GM23248 (cell line): ENCODE data around the gene MPPED1. TPM values are rescaled to one million over a fixed set of nuclear protein-coding genes. Genes with fewer than 3 reads are reported as not detected.

Experiments
- DNase-seq: peaks from one replicate; pipeline ENCODE4 v3.0.0-alpha.2; 2015
- H2AFZ ChIP-seq: fragments of 200-600 bp; sonication (generic); 2 replicates; pipeline ENCODE4 v1.6.1; 2016; ENCODE audit warnings: antibody characterized with exemption
- H3F3A ChIP-seq: fragments of 200-600 bp; sonication (generic); 2 replicates; pipeline ENCODE4 v1.6.1; 2016; ENCODE audit warnings: mild to moderate bottlenecking, antibody characterized with exemption, mixed run types; ENCODE audit not compliant: insufficient read depth
- H3K27ac ChIP-seq: fragments of 200-600 bp; sonication (generic); 2 replicates; pipeline ENCODE4 v1.5.1; 2016; ENCODE audit warnings: mild to moderate bottlenecking
- H3K27me3 ChIP-seq: fragments of 200-600 bp; sonication (generic); replicated peaks from 2 replicates; pipeline ENCODE4 v1.6.1; 2016; ENCODE audit warnings: mild to moderate bottlenecking; ENCODE audit not compliant: insufficient read depth
- H3K36me3 ChIP-seq: fragments of 200-600 bp; sonication (generic); 2 replicates; pipeline ENCODE4 v1.6.1; 2016; ENCODE audit warnings: low read depth, mild to moderate bottlenecking
- H3K4me1 ChIP-seq: fragments of 200-600 bp; sonication (generic); 2 replicates; pipeline ENCODE4 v1.6.1; 2016; ENCODE audit warnings: mild to moderate bottlenecking; ENCODE audit not compliant: insufficient read depth
- H3K4me2 ChIP-seq: fragments of 200-600 bp; sonication (generic); one replicate; pipeline ENCODE4 v1.6.1; 2016; ENCODE audit warnings: mild to moderate bottlenecking; ENCODE audit not compliant: unreplicated experiment
- H3K4me3 ChIP-seq: fragments of 200-600 bp; sonication (generic); 2 replicates; pipeline ENCODE4 v1.5.1; 2016; ENCODE audit warnings: mild to moderate bottlenecking
- H3K79me2 ChIP-seq: fragments of 200-600 bp; sonication (generic); 2 replicates; pipeline ENCODE4 v1.6.1; 2016; ENCODE audit warnings: mild to moderate bottlenecking; ENCODE audit not compliant: insufficient read depth
- H3K9ac ChIP-seq: fragments of 200-600 bp; sonication (generic); 2 replicates; pipeline ENCODE4 v1.6.1; 2016; ENCODE audit warnings: mild to moderate bottlenecking
- H3K9me2 ChIP-seq: fragments of 200-600 bp; sonication (generic); 2 replicates; pipeline ENCODE4 v1.6.1; 2016; ENCODE audit warnings: mixed run types, mild to moderate bottlenecking, moderate library complexity; ENCODE audit not compliant: insufficient read depth
- H3K9me3 ChIP-seq: fragments of 200-600 bp; sonication (generic); one replicate; pipeline ENCODE4 v1.6.1; 2017; ENCODE audit warnings: low read depth
- H4K20me1 ChIP-seq: fragments of 200-600 bp; sonication (generic); 2 replicates; pipeline ENCODE4 v1.6.0; 2016; ENCODE audit not compliant: insufficient read depth
- EZH2 ChIP-seq: fragments of 200-600 bp; sonication (generic); IDR thresholded peaks from 2 replicates; pipeline ENCODE4 v1.6.1; 2018; ENCODE audit warnings: antibody characterized with exemption, mild to moderate bottlenecking; ENCODE audit not compliant: insufficient read depth, poor library complexity, severe bottlenecking
- EZH2phosphoT487 ChIP-seq: fragments of 200-600 bp; sonication (generic); IDR thresholded peaks from 2 replicates; pipeline ENCODE4 v1.6.1; 2018; ENCODE audit warnings: antibody characterized with exemption, moderate library complexity, mild to moderate bottlenecking, low read depth; ENCODE audit not compliant: insufficient read depth
- WGBS, 2 experiments: methylation state at CpG; one replicate each; pipeline ENCODE4 v1.1.6; 2015 to 2017; ENCODE audit warnings: low lambda C conversion rate in 2 of 2, low coverage in 1 of 2; ENCODE audit errors: missing lambda C conversion rate in 2 of 2; 5-methylcytosine and 5-hydroxymethylcytosine counted together
- in situ Hi-C: fragments of 300-500 bp; cut with MboI; formaldehyde crosslinking; loops from 2 replicates; pipeline ENCODE4 v1.15.0; 2020
- polyA plus RNA-seq: library from polyadenylated mRNA; unstranded; fragments of >200 nt; fragmentation: Nextera tagmentation; extraction: Ambion mirVana; gene quantifications from 2 replicates; pipeline ENCODE4 v1.2.1, GENCODE V29; 2016
- total RNA-seq: library from RNA; depleted of rRNA; stranded (reverse); fragments of >200 nt; shearing (Covaris generic); gene quantifications from 2 replicates; pipeline ENCODE4 v1.2.3, GENCODE V29; 2014

The MPPED1 gene
- total and polyA plus RNA-seq, 2 experiments from 2014 or later: not detected

DNA sequence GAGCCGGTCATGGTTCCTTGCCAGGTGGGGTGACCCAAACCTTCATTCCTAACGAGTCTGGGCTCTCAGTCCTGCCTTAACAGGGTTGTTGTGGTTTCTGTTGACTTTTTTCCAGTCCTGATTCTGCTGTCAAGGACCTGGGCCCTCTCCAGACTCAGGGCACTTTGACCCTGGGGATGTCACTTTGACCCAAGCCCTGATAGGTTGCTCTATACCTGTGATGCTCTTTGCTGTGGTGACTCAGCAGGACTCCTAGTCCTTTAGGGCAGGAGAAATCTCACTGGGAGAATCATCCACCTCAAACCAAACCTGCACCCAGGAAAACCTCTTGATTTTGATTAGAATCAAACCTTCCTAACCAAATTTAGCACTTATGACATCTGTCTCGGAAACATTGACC is 20.5 kb upstream of the MPPED1 start:
- no peaks in the 10 kb centered on the region for H3K9me2 ChIP-seq
- no peak for TF ChIP-seq EZH2phosphoT487
- TF ChIP-seq EZH2: no peak
- in situ Hi-C loops: loop anchor here (10.0 kb wide), 1 partner anchor 403 kb away; no protein-coding TSS in a partner anchor
- H3K27ac ChIP-seq: no peak overlapping the region
- no peaks in the 10 kb centered on the region for H3K9me3 ChIP-seq
- no peak for DNase-seq
- H3K79me2 ChIP-seq: no peaks in the 10 kb centered on the region
- no peak overlapping the region for H2AFZ ChIP-seq
- H3K36me3 ChIP-seq: no peaks in the 10 kb centered on the region
- no peak overlapping the region for H3K4me3 ChIP-seq
- no peaks in the 10 kb centered on the region for H4K20me1 ChIP-seq
- peaks cover 24% of the 10 kb centered on the region for H3K27me3 ChIP-seq
- H3K9ac ChIP-seq: no peak overlapping the region
- WGBS, 2 experiments: 56 to 58% methylated on average over 3 of the region's 3 CpGs
- no peaks in the 10 kb centered on the region for H3F3A ChIP-seq
- no peaks in the 10 kb centered on the region for H3K4me1 ChIP-seq
- no peak overlapping the region for H3K4me2 ChIP-seq

DNA sequence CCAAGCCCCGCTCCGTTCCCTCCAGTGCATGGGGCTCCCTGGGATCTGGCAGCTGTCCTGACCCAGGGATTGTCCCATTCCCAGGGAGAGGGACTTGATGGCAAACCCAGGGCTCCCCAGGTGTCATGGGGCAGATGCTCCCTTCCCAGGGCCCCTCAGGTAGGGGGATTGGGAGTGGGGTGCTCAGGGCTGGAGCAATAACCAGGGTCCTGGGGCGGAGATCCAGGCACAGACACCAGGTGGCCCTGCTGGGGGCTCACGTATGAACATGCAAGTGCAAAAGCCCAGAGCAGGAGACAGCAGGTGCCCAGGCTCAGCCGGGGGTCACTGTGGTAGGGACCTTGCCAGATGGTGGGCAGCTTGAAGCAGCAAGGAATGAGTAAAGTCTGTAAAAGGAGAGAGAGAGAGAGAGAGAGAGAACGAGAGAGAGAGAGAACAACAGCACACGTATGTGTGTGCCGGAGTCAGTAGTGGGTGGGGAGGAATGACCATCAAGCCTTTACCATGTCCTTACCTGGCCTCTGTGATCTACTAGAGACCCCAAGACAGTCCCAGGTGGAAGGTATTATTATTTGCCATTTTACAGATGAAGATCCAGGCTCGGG is 19.3 kb upstream of the MPPED1 start:
- in situ Hi-C loops: loop anchor here (10.0 kb wide), 1 partner anchor 402 kb away; no protein-coding TSS in a partner anchor
- Histone ChIP-seq H3K36me3 (no peaks in the 10 kb centered on the region), H3K9me3 (no peaks in the 10 kb centered on the region), H3K4me2 (no peak overlapping the region), H3K9ac (no peak overlapping the region), H3F3A (no peaks in the 10 kb centered on the region), H3K27me3 (peaks cover 17% of the 10 kb centered on the region), H3K9me2 (no peaks in the 10 kb centered on the region), H3K4me3 (no peak overlapping the region), H4K20me1 (no peaks in the 10 kb centered on the region), H3K27ac (no peak overlapping the region), H3K79me2 (no peaks in the 10 kb centered on the region), H2AFZ (no peak overlapping the region), H3K4me1 (no peaks in the 10 kb centered on the region)
- WGBS, 2 experiments: 61 to 62% methylated on average over 9 of the region's 9 CpGs
- TF ChIP-seq EZH2: no peak
- TF ChIP-seq EZH2phosphoT487: no peak
- no peak for DNase-seq

DNA sequence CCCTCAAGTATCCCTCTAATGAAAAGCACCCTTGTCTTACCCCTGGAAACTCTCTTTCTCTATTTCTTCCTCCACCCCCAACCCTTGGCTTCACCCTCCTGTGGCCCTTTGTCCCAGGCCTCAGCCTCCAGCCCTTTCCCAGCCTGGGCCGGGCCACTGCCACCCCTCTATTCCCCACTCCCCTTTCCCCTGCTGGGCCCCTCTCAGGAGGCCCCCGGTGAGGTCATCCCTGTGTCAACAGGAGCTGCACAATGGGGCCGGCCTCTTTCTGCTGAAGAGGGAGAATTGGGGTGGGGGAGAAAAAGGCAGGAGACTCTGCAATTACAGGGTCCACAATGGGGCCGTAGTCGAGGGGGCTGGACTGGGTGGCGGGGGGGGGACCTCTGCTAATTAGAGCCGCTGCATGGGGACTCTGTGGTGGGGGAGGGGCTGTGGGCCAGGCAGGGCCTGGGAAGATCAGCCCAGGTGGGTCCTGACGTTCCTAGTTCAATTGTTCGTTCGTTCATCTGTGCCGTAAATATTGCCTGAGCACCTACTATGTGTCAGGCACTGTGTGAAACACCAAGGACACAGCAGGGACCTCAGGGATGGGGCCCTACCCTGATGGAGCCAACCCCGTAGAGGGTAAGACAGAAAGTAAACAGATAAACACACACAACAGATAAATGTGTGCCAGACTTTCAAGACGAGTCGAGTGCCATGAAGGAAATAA is 18.5 kb upstream of the MPPED1 start:
- no peak overlapping the region for H3K4me2 ChIP-seq
- in situ Hi-C loops: loop anchor here (10.0 kb wide), 1 partner anchor 402 kb away; no protein-coding TSS in a partner anchor

DNA sequence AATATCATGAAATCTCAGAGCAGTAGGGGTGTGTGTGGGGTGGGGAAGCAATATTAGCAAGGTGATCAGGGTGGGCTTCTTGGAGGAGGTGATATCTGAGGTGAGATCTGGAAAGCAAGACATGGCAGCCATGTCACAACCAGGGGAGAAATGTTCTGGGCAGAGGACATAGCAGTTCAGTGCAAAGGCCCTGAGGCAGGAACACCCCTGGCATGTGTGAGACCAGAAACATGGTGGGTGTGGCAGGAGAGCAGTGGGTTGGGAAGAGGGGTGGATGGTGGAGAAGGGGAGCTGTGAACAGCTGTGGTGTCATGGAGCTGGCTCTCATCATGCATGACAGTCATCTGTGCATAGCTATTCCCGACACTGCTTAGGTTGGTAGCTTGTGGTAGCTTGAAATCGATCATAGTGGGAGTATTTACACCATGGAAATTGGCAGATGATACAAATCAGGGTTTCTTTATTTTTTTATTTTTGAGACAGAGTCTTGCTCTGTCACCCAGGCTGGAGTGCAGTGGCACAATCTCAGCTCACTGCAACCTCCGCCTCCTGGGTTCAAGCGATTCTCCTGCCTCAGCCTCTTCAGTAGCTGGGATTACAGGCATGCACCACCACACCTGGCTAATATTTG is 17.9 kb upstream of the MPPED1 start:
- no peak for DNase-seq
- H3K4me2 ChIP-seq: no peak overlapping the region
- TF ChIP-seq EZH2 (no peak), EZH2phosphoT487 (no peak)
- no peaks in the 10 kb centered on the region for H3K9me3 ChIP-seq
- no peak overlapping the region for H2AFZ ChIP-seq
- H3K9me2 ChIP-seq: no peaks in the 10 kb centered on the region
- H3K27me3 ChIP-seq: peaks cover 15% of the 10 kb centered on the region
- H3K4me1 ChIP-seq: no peaks in the 10 kb centered on the region
- H3K9ac ChIP-seq: no peak overlapping the region
- no peaks in the 10 kb centered on the region for H3K36me3 ChIP-seq
- no peak overlapping the region for H3K4me3 ChIP-seq
- H3F3A ChIP-seq: no peaks in the 10 kb centered on the region
- no peak overlapping the region for H3K27ac ChIP-seq
- H4K20me1 ChIP-seq: no peaks in the 10 kb centered on the region
- in situ Hi-C loops: loop anchor here (10.0 kb wide), 1 partner anchor 401 kb away; no protein-coding TSS in a partner anchor
- WGBS, 2 experiments: 72 to 76% methylated on average over 4 of the region's 4 CpGs
- H3K79me2 ChIP-seq: no peaks in the 10 kb centered on the region

More for the DNA sequence above, 18.5 kb upstream of the MPPED1 start:
- TF ChIP-seq EZH2phosphoT487 (no peak), EZH2 (no peak)
- H2AFZ ChIP-seq: no peak overlapping the region
- H4K20me1 ChIP-seq: no peaks in the 10 kb centered on the region
- H3K79me2 ChIP-seq: no peaks in the 10 kb centered on the region
- H3F3A ChIP-seq: no peaks in the 10 kb centered on the region
- H3K36me3 ChIP-seq: no peaks in the 10 kb centered on the region
- no peaks in the 10 kb centered on the region for H3K9me3 ChIP-seq
- H3K4me1 ChIP-seq: no peaks in the 10 kb centered on the region
- no peak overlapping the region for H3K4me3 ChIP-seq
- peaks cover 17% of the 10 kb centered on the region for H3K27me3 ChIP-seq
- H3K9me2 ChIP-seq: no peaks in the 10 kb centered on the region
- no peak for DNase-seq
- WGBS, 2 experiments: 34 to 38% methylated on average over 11 to 14 of the region's 14 CpGs
- H3K27ac ChIP-seq: no peak overlapping the region
- no peak overlapping the region for H3K9ac ChIP-seq
